ENCODE measurements around the gene ALOX12.

GRCh38 chr17:7038025-7038862 is 42.4 kb downstream of the ALOX12 start:
- TF ChIP-seq POLR2A (IDR thresholded peaks at IDR 0.05), result no peak
- no peak for TF ChIP-seq CTCF (IDR thresholded peaks at IDR 0.05)
- no peak for TF ChIP-seq POLR2AphosphoS5 (IDR thresholded peaks at IDR 0.05)
